Suppressor macrophage (primary cell): ENCODE results near the gene CLEC3B.
"Not testable (repeated sequence)": the region's sequence is repeated elsewhere in the genome, so short reads cannot be mapped to it uniquely, and the experiment has no call there.

Experiments used
- DNase-seq, 4 experiments: peaks; one replicate each; pipeline ENCODE4 v3.0.0-alpha.2; 2020 to 2022
- total RNA-seq, 17 experiments: gene quantifications; one replicate each; lab custom pipeline; 2026; ENCODE audit warnings: mixed read lengths in 6 of 17, inconsistent platforms in 3 of 17; lab: John Stamatoyannopoulos, UW

Gene CLEC3B
- 0 to 0.07 (median 0) reads per million in 17 experiments for total RNA-seq

GRCh38 chr3:45026038-45026437, at the start of gene CLEC3B:
CLEC3B (plus strand) TSS chr3:45026303; CDS start chr3:45026363, 60 bp downstream.
- peak in 2 of 4 experiments; percentile 38 to 41 for DNase-seq

GRCh38 chr3:44981220-44981619, 44.9 kb upstream of the CLEC3B start:
- no peak for DNase-seq

GRCh38 chr3:44981751-44982150, 44.4 kb upstream of the CLEC3B start:
- peak in 2 of 4 experiments; percentile 24 to 30 for DNase-seq

- no peak for DNase-seq
Observed at GRCh38 chr3:44982817-44983216, 43.3 kb upstream of the CLEC3B start.

GRCh38 chr3:44983484-44983941, 42.6 kb upstream of the CLEC3B start:
- DNase-seq, result no peak

GRCh38 chr3:44984335-44984734, 41.8 kb upstream of the CLEC3B start:
- DNase-seq, result peak; percentile 24 to 62 (median 60)

- not testable (repeated sequence) for DNase-seq
Observed at GRCh38 chr3:44986330-44986729, 39.8 kb upstream of the CLEC3B start.

GRCh38 chr3:44987332-44987731, 38.8 kb upstream of the CLEC3B start:
- no peak for DNase-seq

- peak in 3 of 4 experiments; percentile 26 to 40 (median 27) for DNase-seq
Observed at GRCh38 chr3:44988073-44988472, 38.0 kb upstream of the CLEC3B start.

GRCh38 chr3:44989141-44989540, 37.0 kb upstream of the CLEC3B start:
- no peak for DNase-seq

- DNase-seq, result peak; percentile 53 to 80 (median 72)
Observed at GRCh38 chr3:44989636-44990373, 36.3 kb upstream of the CLEC3B start.

- no peak for DNase-seq
Observed at GRCh38 chr3:44991326-44991725, 34.8 kb upstream of the CLEC3B start.

GRCh38 chr3:44992555-44993470, 33.3 kb upstream of the CLEC3B start:
- peak; percentile 39 to 58 (median 51) for DNase-seq

- DNase-seq, result no peak
Observed at GRCh38 chr3:44993471-44994205, 32.5 kb upstream of the CLEC3B start.

- no peak for DNase-seq
Observed at GRCh38 chr3:44995142-44995770, 30.8 kb upstream of the CLEC3B start.

- DNase-seq, result no peak
Observed at GRCh38 chr3:44996556-44996969, 29.5 kb upstream of the CLEC3B start.

GRCh38 chr3:44999782-45000181, 26.3 kb upstream of the CLEC3B start:
- DNase-seq, result no peak

- no peak for DNase-seq
Observed at GRCh38 chr3:45000823-45001222, 25.3 kb upstream of the CLEC3B start.

- no peak for DNase-seq
Observed at GRCh38 chr3:45001738-45002137, 24.4 kb upstream of the CLEC3B start.

- no peak for DNase-seq
Observed at GRCh38 chr3:45002139-45002660, 23.9 kb upstream of the CLEC3B start.

- no peak for DNase-seq
Observed at GRCh38 chr3:45002720-45003119, 23.4 kb upstream of the CLEC3B start.

- DNase-seq, result no peak
Observed at GRCh38 chr3:45003406-45003805, 22.7 kb upstream of the CLEC3B start.
